HepG2 (cell line): ENCODE results near the gene RPS4Y1. TPM values are rescaled to one million over a fixed set of nuclear protein-coding genes. Genes with fewer than 3 reads are reported as not detected.

Experiments
- ATAC-seq: fragments of 200-7000 bp; cut with Tn5 transposase; 3 replicates; pipeline ENCODE4 v1.9.1; 2020; ENCODE audit warnings: mild to moderate bottlenecking, moderate library complexity
- BruUV-seq: library from RNA; stranded (reverse); fragments of 400-500 nt; replicated peaks from 2 replicates; lab custom pipeline; 2021; lab: Mats Ljungman, UMichigan
- CTCF ChIA-PET: fragments of 300-600 bp; formaldehyde crosslinking; extraction: SDS; loops from one replicate; lab custom pipeline; 2021; ENCODE audit warnings: low total read pairs, inconsistent platforms, low intra/inter-chr PET ratio; lab: Yijun Ruan, JAX
- POLR2A ChIA-PET: fragments of 350-600 bp; sonication (Branson Sonifier 250); formaldehyde crosslinking; loops from one replicate; lab custom pipeline; 2020; ENCODE audit warnings: antibody characterized with exemption, inconsistent platforms; lab: Yijun Ruan, JAX
- DNase-seq: peaks from one replicate; pipeline ENCODE4 v3.0.0-alpha.2; 2015; ENCODE audit warnings: low spot score
- FAIRE-seq: peaks from 3 replicates; lab custom pipeline; 2011; peaks lifted over from hg19 to GRCh38; lab: Jason Lieb, UNC
- H2AFZ ChIP-seq: one replicate; pipeline ENCODE4 v1.6.1; 2011; ENCODE audit warnings: low read length, inconsistent platforms
- H3K27ac ChIP-seq: fragments of 300-600 bp; 3 replicates; pipeline ENCODE4 v1.8.0; 2011; ENCODE audit warnings: mixed run types, mild to moderate bottlenecking, mixed read lengths, low read length, inconsistent platforms; ENCODE audit not compliant: insufficient read depth; ENCODE audit errors: extremely low read length
- H3K27me3 ChIP-seq, 2 experiments: fragments of 200-600 bp in 1 of 2; 2 replicates in 1 of 2; 3 replicates in 1 of 2; pipeline versions ENCODE4 v1.6.0 to v1.8.0; 2011; ENCODE audit warnings: low read length in 2 of 2, mild to moderate bottlenecking in 2 of 2, moderate library complexity in 2 of 2, inconsistent platforms in 1 of 2; ENCODE audit not compliant: insufficient read depth in 2 of 2, control insufficient read depth in 1 of 2
- H3K36me3 ChIP-seq, 2 experiments: fragments of 200-600 bp in 1 of 2; replicated peaks in 1 of 2; 2 replicates in 1 of 2; 3 replicates in 1 of 2; pipeline versions ENCODE4 v1.5.1 to v1.8.0; 2011; ENCODE audit warnings: low read length in 2 of 2, inconsistent platforms in 1 of 2; ENCODE audit not compliant: insufficient read depth in 2 of 2, control insufficient read depth in 1 of 2
- H3K4me1 ChIP-seq: 2 replicates; pipeline ENCODE4 v1.5.1; 2012; ENCODE audit warnings: low read length, inconsistent platforms; ENCODE audit not compliant: insufficient read depth
- H3K4me2 ChIP-seq: 2 replicates; pipeline ENCODE4 v1.6.0; 2011; ENCODE audit warnings: low read depth, low read length, inconsistent platforms
- H3K4me3 ChIP-seq, 3 experiments: fragments of 200-600 bp in 1 of 3; sonication (generic), shearing (Covaris generic) in 1 of 3; replicated peaks in 1 of 3; 2 replicates each; pipeline ENCODE4 v1.5.1; 2011 to 2016; ENCODE audit warnings: low read length in 3 of 3, inconsistent platforms in 2 of 3, low read depth in 2 of 3, mild to moderate bottlenecking in 2 of 3, control low read depth in 1 of 3, mixed read lengths in 1 of 3; ENCODE audit not compliant: insufficient read depth in 1 of 3
- H3K79me2 ChIP-seq: one replicate; pipeline ENCODE4 v1.6.1; 2011; ENCODE audit warnings: low read length, inconsistent platforms; ENCODE audit not compliant: insufficient read depth
- H3K9ac ChIP-seq: 2 replicates; pipeline ENCODE4 v1.6.0; 2011; ENCODE audit warnings: mild to moderate bottlenecking, low read depth, low read length, inconsistent platforms; ENCODE audit not compliant: insufficient read depth
- H3K9me3 ChIP-seq: 2 replicates; pipeline ENCODE4 v1.5.1; 2012; ENCODE audit warnings: mild to moderate bottlenecking, low read length
- H4K20me1 ChIP-seq: 2 replicates; pipeline ENCODE4 v1.6.0; 2011; ENCODE audit warnings: inconsistent platforms, mild to moderate bottlenecking, low read length, moderate library complexity; ENCODE audit not compliant: insufficient read depth
- AGO1 ChIP-seq: fragments of 200-400 bp; formaldehyde crosslinking; IDR thresholded peaks from 2 replicates; pipeline ENCODE4 v1.6.1; 2017; ENCODE audit warnings: mild to moderate bottlenecking, low read depth, low read length, moderate library complexity; ENCODE audit not compliant: poor library complexity, severe bottlenecking
- IRF2 ChIP-seq: IDR thresholded peaks from 2 replicates; pipeline ENCODE4 v1.6.1; 2018; ENCODE audit warnings: missing genetic modification reagents, missing compliant biosample characterization
- NFAT5 ChIP-seq: sonication (generic); formaldehyde crosslinking; IDR thresholded peaks from 2 replicates; pipeline ENCODE4 v1.4.0; 2020; ENCODE audit warnings: missing genetic modification reagents
- RNF2 ChIP-seq: fragments of 450-650 bp; conservative IDR thresholded peaks from 2 replicates; pipeline ENCODE4 v1.6.1; 2016; ENCODE audit warnings: low read depth
- ZFX ChIP-seq: sonication (generic); formaldehyde crosslinking; IDR thresholded peaks from 2 replicates; pipeline ENCODE4 v1.4.0; 2020; ENCODE audit warnings: mild to moderate bottlenecking, low read depth, missing genetic modification reagents, moderate library complexity
- ZNF407 ChIP-seq: sonication (generic); formaldehyde crosslinking; IDR thresholded peaks from one replicate; pipeline ENCODE4 v1.5.1; 2020; ENCODE audit warnings: mild to moderate bottlenecking, missing genetic modification reagents; ENCODE audit errors: not compliant biosample characterization
- ZNF562 ChIP-seq: sonication (generic); formaldehyde crosslinking; IDR thresholded peaks from 2 replicates; pipeline ENCODE4 v1.8.0; 2022; ENCODE audit warnings: missing genetic modification reagents, borderline replicate concordance
- WGBS: methylation state at CpG from one replicate; pipeline ENCODE4 v1.1.6; 2017; ENCODE audit warnings: low lambda C conversion rate; 5-methylcytosine and 5-hydroxymethylcytosine counted together
- in situ Hi-C: cut with HindIII; loops from 2 replicates; pipeline ENCODE4 v1.10.0; 2017; ENCODE audit warnings: low pct_unique_long_range_greater_than_20kb; ENCODE audit not compliant: extremely low pct_ligation_motif_present
- intact Hi-C: fragments of 100-400 bp; cut with micrococcal nuclease; formaldehyde crosslinking; loops from one replicate; pipeline ENCODE4 v1.10.0; 2022; ENCODE audit not compliant: unreplicated experiment
- polyA plus RNA-seq, 8 experiments: library from polyadenylated mRNA; depleted of rRNA in 3 of 8; stranded (reverse) in 7 of 8; unstranded in 1 of 8; fragments of >200 nt; fragmentation: Illumina TruSeq in 4 of 8; extraction: Trizol in 4 of 8; gene quantifications; 2 replicates each; pipeline versions ENCODE4 v1.2.1 to v1.2.3, GENCODE V29; 2011 to 2016; ENCODE audit warnings: low read depth in 4 of 8, missing spikeins in 1 of 8, mixed read lengths in 1 of 8; ENCODE audit not compliant: insufficient read depth in 1 of 8
- total RNA-seq, 5 experiments: library from RNA; depleted of rRNA; stranded (reverse); fragments of >200 nt; fragmentation: Illumina TruSeq; extraction: Trizol; gene quantifications; 2 replicates each; pipeline ENCODE4 v1.2.3, GENCODE V29; 2016; ENCODE audit warnings: low read depth in 1 of 5

Gene RPS4Y1
- total and polyA plus RNA-seq, 2 of the 13 experiments (the other 11 are each of a cell fraction or from before 2014, with no cell fraction given) = 461 to 1,080 TPM

DNA sequence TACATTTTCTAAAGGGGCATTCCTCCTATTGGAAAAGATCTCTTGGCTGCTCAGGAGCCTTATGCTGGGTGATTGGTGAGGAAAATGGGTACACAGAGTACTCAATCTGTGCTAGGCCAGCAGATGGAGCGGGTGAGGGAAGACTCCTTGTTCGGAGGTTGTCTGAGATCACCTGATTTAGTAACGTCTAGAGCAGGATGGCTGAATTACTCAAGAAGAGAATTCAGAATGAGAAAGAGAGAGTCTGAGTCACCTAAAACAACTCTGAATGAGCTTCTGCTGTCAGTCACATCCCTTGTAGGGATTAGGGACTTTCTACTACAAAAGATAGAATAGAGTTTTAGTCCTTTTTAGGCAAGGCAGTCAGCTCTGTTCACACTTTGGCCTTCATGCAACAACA lies 46.6 kb downstream of the RPS4Y1 start (continued):
- no peak for TF ChIP-seq NFAT5 (CRISPR knock-in tag)
- TF ChIP-seq, all 625 proteins: peak for 0

GRCh38 chrY:2893471-2893870 lies 52.1 kb downstream of the RPS4Y1 start:
- H3K9me3 ChIP-seq = no peaks in the 10 kb centered on the region
- no peak for DNase-seq
- no peaks in the 10 kb centered on the region for H4K20me1 ChIP-seq
- no peak overlapping the region for H3K4me2 ChIP-seq
- intact Hi-C loops (no loop called here), in situ Hi-C loops (no loop called here)
- no peaks in the 10 kb centered on the region for H3K27me3 ChIP-seq
- no peak overlapping the region for H3K9ac ChIP-seq
- no TSS peak for BruUV-seq
- ChIA-PET POLR2A (no interaction called here), CTCF (no interaction called here)
- 0 out of 2 replicates have a peak, but pooled peaks cover 2% of the 10 kb centered on the region for H3K4me1 ChIP-seq
- ATAC-seq = no peak
- FAIRE-seq = no peak
- WGBS = 94% methylated on average over 1 of the region's 1 CpG
- no peak overlapping the region for H3K27ac ChIP-seq
- no peak overlapping the region for H2AFZ ChIP-seq
- no peaks in the 10 kb centered on the region for H3K79me2 ChIP-seq
- H3K4me3 ChIP-seq = no peak overlapping the region
- H3K36me3 ChIP-seq = no peaks in the 10 kb centered on the region
- TF ChIP-seq ZNF407 (CRISPR knock-in tag) (no peak), ZNF562 (CRISPR knock-in tag) (no peak), IRF2 (CRISPR knock-in tag) (no peak), ZFX (CRISPR knock-in tag) (no peak), RNF2 (no peak), AGO1 (no peak)
